Measurements from ENCODE around the gene NCAPG2. TPM values are rescaled to one million over a fixed set of nuclear protein-coding genes. Genes with fewer than 3 reads are reported as not detected.
A peak's percentile ranks its signal among the peaks of the same experiment; 100 is the strongest.

Gene NCAPG2
- total RNA-seq, 2 experiments from 2014 or later, result 145 to 149 TPM

- H3K4me3 Mint-ChIP-seq, result no peak overlapping the region
- no peaks in the 10 kb centered on the region for H3K27me3 Mint-ChIP-seq (ENCODE audit: low read depth)
- no peak overlapping the region for H3K27ac Mint-ChIP-seq
- peaks cover 2% of the 10 kb centered on the region for H3K4me1 Mint-ChIP-seq (ENCODE audit: low read depth)
- intact Hi-C loops (cut with micrococcal nuclease), result no loop called here
- H3K9me3 Mint-ChIP-seq, result peaks cover 3% of the 10 kb centered on the region
- H3K36me3 Mint-ChIP-seq (ENCODE audit: low read depth), result no peaks in the 10 kb centered on the region
- no peak for DNase-seq
- CTCF ChIA-PET, result no interaction called here
Measured at GRCh38 chr7:158596309-158596708, 108.3 kb downstream of the NCAPG2 start.

DNA sequence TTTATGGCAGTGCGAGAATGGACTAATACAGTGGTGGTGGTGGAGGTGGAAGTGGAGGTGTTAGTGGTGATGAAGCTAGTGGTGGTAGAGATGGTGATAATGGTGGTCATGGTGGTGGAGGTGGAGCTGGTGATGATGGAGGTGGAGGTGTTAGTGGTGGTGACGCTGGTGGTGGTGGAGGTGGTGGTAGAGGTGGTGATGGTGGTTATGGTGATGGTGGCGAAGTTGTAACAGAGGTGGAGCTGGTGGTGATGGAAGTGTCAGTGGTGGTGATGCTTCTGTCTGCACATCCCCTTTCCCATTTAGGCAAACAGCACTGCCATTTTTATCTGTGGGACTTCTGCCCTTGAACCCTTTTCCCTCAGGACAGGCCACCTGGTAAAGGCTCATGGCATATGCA, 109.5 kb downstream of the NCAPG2 start:
- Mint-ChIP-seq H3K4me3 (no peak overlapping the region), H3K27ac (no peak overlapping the region), H3K9me3 (peaks cover 3% of the 10 kb centered on the region), H3K4me1 (ENCODE audit: low read depth) (no peaks in the 10 kb centered on the region), H3K36me3 (ENCODE audit: low read depth) (no peaks in the 10 kb centered on the region), H3K27me3 (ENCODE audit: low read depth) (peaks cover 3% of the 10 kb centered on the region)
- intact Hi-C loops (cut with micrococcal nuclease), result no loop called here
- CTCF ChIA-PET, result no interaction called here
- no peak for DNase-seq

GRCh38 chr7:158592541-158592940, 112.1 kb downstream of the NCAPG2 start:
- CTCF ChIA-PET, result no interaction called here
- H3K4me1 Mint-ChIP-seq (ENCODE audit: low read depth), result peaks cover 4% of the 10 kb centered on the region
- no peaks in the 10 kb centered on the region for H3K36me3 Mint-ChIP-seq (ENCODE audit: low read depth)
- no peak overlapping the region for H3K27ac Mint-ChIP-seq
- peaks cover 14% of the 10 kb centered on the region for H3K27me3 Mint-ChIP-seq (ENCODE audit: low read depth)
- H3K4me3 Mint-ChIP-seq, result no peak overlapping the region
- H3K9me3 Mint-ChIP-seq, result peaks cover 3% of the 10 kb centered on the region
- DNase-seq, result no peak
- intact Hi-C loops (cut with micrococcal nuclease), result no loop called here

DNA sequence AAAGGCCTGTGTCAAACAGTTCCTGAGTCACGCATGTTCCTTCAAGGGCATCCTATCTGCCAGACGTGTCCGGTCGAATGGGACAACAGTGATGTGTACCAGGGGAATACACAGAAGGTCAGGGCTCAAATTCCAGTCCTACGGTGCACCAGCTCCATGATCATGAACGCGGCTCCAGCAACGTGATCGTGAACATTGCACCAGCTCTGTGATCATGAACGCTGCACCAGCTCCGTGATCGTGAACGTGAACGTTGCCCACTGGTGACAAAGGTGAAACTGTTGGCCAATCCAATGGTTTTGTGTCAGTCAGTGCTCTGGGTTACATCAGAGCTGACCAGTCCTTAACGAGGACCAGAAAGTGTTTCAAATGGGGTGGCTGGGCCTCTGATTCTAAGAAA, 112.7 kb downstream of the NCAPG2 start:
- CTCF ChIA-PET, result no interaction called here
- no peak for DNase-seq
- intact Hi-C loops (cut with micrococcal nuclease), result no loop called here
- Mint-ChIP-seq H3K27me3 (ENCODE audit: low read depth) (peaks cover 14% of the 10 kb centered on the region), H3K27ac (no peak overlapping the region), H3K4me3 (no peak overlapping the region), H3K4me1 (ENCODE audit: low read depth) (peaks cover 4% of the 10 kb centered on the region), H3K36me3 (ENCODE audit: low read depth) (no peaks in the 10 kb centered on the region), H3K9me3 (peaks cover 3% of the 10 kb centered on the region)

GRCh38 chr7:158590181-158590530, 114.4 kb downstream of the NCAPG2 start:
- intact Hi-C loops (cut with micrococcal nuclease), result no loop called here
- CTCF ChIA-PET, result no interaction called here
- H3K4me3 Mint-ChIP-seq, result no peak overlapping the region

DNA sequence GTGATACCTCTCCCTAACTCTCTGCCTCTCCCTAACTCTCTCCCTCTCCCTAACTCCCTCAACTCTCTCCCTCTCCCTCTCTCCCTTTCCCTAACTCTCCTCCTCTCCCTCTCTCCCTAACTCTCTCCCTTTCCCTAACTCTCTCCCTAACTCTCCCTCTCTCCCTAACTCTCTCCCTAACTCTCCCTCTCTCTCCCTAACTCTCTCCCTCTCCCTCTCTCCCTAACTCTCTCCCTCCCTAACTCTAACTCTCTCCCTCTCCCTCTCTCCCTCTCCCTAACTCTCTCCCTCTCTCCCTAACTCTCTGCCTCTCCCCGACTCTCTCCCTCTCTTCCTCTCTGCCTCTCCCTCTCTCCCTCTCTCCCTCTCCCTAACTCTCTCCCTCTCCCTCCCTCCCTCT, 115.0 kb downstream of the NCAPG2 start:
- Mint-ChIP-seq H3K27ac (no peak overlapping the region), H3K9me3 (peaks cover 3% of the 10 kb centered on the region), H3K36me3 (ENCODE audit: low read depth) (no peaks in the 10 kb centered on the region), H3K4me3 (no peak overlapping the region), H3K4me1 (ENCODE audit: low read depth) (peaks cover 11% of the 10 kb centered on the region), H3K27me3 (ENCODE audit: low read depth) (peaks cover 30% of the 10 kb centered on the region)
- CTCF ChIA-PET, result interaction anchor here (0.6 kb wide), 1 partner anchor 128 kb away, joined by 4 read pairs; no protein-coding TSS in a partner anchor
- intact Hi-C loops (cut with micrococcal nuclease), result no loop called here
- no peak for DNase-seq

More at GRCh38 chr7:158590181-158590530, 114.4 kb downstream of the NCAPG2 start:
- Mint-ChIP-seq H3K4me1 (ENCODE audit: low read depth) (peaks cover 11% of the 10 kb centered on the region), H3K9me3 (peaks cover 3% of the 10 kb centered on the region), H3K27ac (no peak overlapping the region), H3K36me3 (ENCODE audit: low read depth) (no peaks in the 10 kb centered on the region), H3K27me3 (ENCODE audit: low read depth) (peaks cover 27% of the 10 kb centered on the region)
- DNase-seq, result no peak

- peaks cover 3% of the 10 kb centered on the region for H3K9me3 Mint-ChIP-seq
Measured at GRCh38 chr7:158588878-158589442, 115.6 kb downstream of the NCAPG2 start.

GRCh38 chr7:158588085-158588877, 116.3 kb downstream of the NCAPG2 start:
- peaks cover 3% of the 10 kb centered on the region for H3K9me3 Mint-ChIP-seq
- intact Hi-C loops (cut with micrococcal nuclease), result loop anchor here (1.0 kb wide), 1 partner anchor 389 kb away; no protein-coding TSS in a partner anchor
- CTCF ChIA-PET, result interaction anchor here (1.4 kb wide), 1 partner anchor 389 kb away, joined by 3 read pairs; no protein-coding TSS in a partner anchor
- no peak overlapping the region for H3K4me3 Mint-ChIP-seq
- H3K27me3 Mint-ChIP-seq (ENCODE audit: low read depth), result peaks cover 43% of the 10 kb centered on the region
- DNase-seq, result no peak
- peaks cover 11% of the 10 kb centered on the region for H3K4me1 Mint-ChIP-seq (ENCODE audit: low read depth)
- H3K27ac Mint-ChIP-seq, result no peak overlapping the region
- no peaks in the 10 kb centered on the region for H3K36me3 Mint-ChIP-seq (ENCODE audit: low read depth)

More at GRCh38 chr7:158588878-158589442, 115.6 kb downstream of the NCAPG2 start:
- Mint-ChIP-seq H3K4me3 (no peak overlapping the region), H3K27me3 (ENCODE audit: low read depth) (peaks cover 36% of the 10 kb centered on the region), H3K27ac (no peak overlapping the region), H3K4me1 (ENCODE audit: low read depth) (peaks cover 11% of the 10 kb centered on the region), H3K36me3 (ENCODE audit: low read depth) (no peaks in the 10 kb centered on the region)
- DNase-seq, result no peak
- intact Hi-C loops (cut with micrococcal nuclease), result loop anchor here (1.0 kb wide), 1 partner anchor 388 kb away; no protein-coding TSS in a partner anchor
- CTCF ChIA-PET, result interaction anchor here (0.6 kb wide), 1 partner anchor 128 kb away, joined by 4 read pairs; no protein-coding TSS in a partner anchor

GRCh38 chr7:158587162-158588084, 117.2 kb downstream of the NCAPG2 start, which contains the start of gene PTPRN2:
TSS of gene PTPRN2 (minus strand) at chr7:158587823.
- Mint-ChIP-seq H3K4me3 (no peak within 1 kb of the TSS), H3K9me3 (no peaks in the 10 kb centered on the region), H3K4me1 (ENCODE audit: low read depth) (peaks cover 11% of the 10 kb centered on the region), H3K36me3 (ENCODE audit: low read depth) (no peaks in the 10 kb centered on the region), H3K27me3 (ENCODE audit: low read depth) (peaks cover 49% of the 10 kb centered on the region), H3K27ac (no peak within 1 kb of the TSS)
- peak; percentile 60 for DNase-seq
- intact Hi-C loops (cut with micrococcal nuclease), result loop anchor here (1.0 kb wide), 1 partner anchor 390 kb away; no protein-coding TSS in a partner anchor
- CTCF ChIA-PET, result interaction anchor here (1.4 kb wide), 1 partner anchor 389 kb away, joined by 3 read pairs; no protein-coding TSS in a partner anchor

GRCh38 chr7:158586499-158587161, 118.0 kb downstream of the NCAPG2 start:
- peaks cover 54% of the 10 kb centered on the region for H3K27me3 Mint-ChIP-seq (ENCODE audit: low read depth)

DNA sequence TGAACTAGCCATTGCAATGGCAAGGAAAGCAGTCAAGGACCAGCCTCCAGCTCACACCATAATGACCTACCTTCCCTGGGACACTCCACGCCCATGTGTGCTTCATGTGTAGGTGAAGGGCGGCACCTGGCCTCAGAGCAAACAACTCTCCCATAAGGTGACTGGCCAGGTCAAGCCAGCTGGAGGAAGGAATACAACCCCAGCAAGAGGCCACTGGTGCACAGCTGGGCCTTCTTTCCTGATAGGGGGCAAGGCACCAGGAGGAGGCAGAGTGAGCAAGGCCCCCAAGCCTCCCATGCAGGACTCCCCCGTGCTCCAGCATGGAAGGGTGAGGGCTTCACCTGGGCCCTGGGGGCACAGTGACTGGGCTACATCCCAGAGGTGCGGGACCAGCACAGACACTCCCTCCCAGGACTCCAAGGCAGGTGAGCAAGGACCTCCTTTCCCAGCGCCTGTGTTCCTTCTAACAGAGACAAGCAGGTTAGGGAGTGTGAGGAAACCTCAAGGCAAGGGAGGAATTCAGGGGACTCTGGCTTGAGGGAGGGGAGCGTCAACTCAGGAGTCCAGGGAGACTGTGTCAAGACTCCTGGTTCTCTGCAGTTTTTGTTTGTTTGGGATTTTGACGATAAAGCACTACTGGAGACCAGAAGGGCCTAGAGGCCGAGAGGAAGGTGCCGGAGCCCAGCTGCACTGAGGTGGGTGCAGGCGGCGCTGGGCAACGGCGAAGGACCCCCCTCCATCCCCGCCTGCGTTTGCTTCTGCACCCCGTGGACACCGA, 118.7 kb downstream of the NCAPG2 start:
- no peaks in the 10 kb centered on the region for H3K9me3 Mint-ChIP-seq
- CTCF ChIA-PET, result no interaction called here
- peaks cover 11% of the 10 kb centered on the region for H3K4me1 Mint-ChIP-seq (ENCODE audit: low read depth)
- no peak overlapping the region for H3K4me3 Mint-ChIP-seq
- intact Hi-C loops (cut with micrococcal nuclease), result no loop called here
- no peak overlapping the region for H3K27ac Mint-ChIP-seq
- peaks cover 56% of the 10 kb centered on the region for H3K27me3 Mint-ChIP-seq (ENCODE audit: low read depth)
- no peaks in the 10 kb centered on the region for H3K36me3 Mint-ChIP-seq (ENCODE audit: low read depth)
- DNase-seq, result no peak

More at GRCh38 chr7:158586499-158587161, 118.0 kb downstream of the NCAPG2 start:
- Mint-ChIP-seq H3K4me1 (ENCODE audit: low read depth) (peaks cover 11% of the 10 kb centered on the region), H3K4me3 (no peak overlapping the region), H3K9me3 (no peaks in the 10 kb centered on the region), H3K27ac (no peak overlapping the region), H3K36me3 (ENCODE audit: low read depth) (no peaks in the 10 kb centered on the region)
- CTCF ChIA-PET, result no interaction called here
- no peak for DNase-seq
- intact Hi-C loops (cut with micrococcal nuclease), result no loop called here

Data from activated naive CD4-positive, alpha-beta T cell treated with anti-CD3 and anti-CD28 coated beads for 36 hours (primary cell).